ENCODE data around the gene TATDN2.
"Not testable (repeated sequence)": the region's sequence is repeated elsewhere in the genome, so short reads cannot be mapped to it uniquely, and the experiment has no call there.

The TATDN2 gene

GRCh38 chr3:10234526-10235230 lies 13.6 kb upstream of the TATDN2 start:
- no peak for DNase-seq (ENCODE audit: low read depth in 2 of 2)

DNA sequence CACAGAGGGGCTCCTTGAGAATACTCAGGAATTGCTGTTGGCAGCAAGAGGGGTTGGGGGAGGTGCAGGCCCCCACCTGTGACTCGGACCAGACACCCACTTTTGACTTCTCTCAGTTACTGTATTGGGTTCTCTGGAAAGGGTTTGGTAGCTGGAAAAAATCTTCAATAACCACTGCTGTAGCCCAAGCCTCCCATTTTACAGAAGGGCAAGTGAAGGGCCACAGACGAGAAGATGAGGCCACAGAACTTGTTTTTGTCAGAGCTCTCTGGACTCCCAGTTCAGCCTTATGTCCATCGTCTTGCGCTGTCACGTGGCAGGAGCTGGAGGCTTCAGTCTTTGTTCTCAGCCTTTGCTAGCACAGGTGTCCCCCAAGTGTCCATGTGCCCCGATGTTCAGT lies 12.7 kb upstream of the TATDN2 start:
- no peak for DNase-seq (ENCODE audit: low read depth in 2 of 2)

DNA sequence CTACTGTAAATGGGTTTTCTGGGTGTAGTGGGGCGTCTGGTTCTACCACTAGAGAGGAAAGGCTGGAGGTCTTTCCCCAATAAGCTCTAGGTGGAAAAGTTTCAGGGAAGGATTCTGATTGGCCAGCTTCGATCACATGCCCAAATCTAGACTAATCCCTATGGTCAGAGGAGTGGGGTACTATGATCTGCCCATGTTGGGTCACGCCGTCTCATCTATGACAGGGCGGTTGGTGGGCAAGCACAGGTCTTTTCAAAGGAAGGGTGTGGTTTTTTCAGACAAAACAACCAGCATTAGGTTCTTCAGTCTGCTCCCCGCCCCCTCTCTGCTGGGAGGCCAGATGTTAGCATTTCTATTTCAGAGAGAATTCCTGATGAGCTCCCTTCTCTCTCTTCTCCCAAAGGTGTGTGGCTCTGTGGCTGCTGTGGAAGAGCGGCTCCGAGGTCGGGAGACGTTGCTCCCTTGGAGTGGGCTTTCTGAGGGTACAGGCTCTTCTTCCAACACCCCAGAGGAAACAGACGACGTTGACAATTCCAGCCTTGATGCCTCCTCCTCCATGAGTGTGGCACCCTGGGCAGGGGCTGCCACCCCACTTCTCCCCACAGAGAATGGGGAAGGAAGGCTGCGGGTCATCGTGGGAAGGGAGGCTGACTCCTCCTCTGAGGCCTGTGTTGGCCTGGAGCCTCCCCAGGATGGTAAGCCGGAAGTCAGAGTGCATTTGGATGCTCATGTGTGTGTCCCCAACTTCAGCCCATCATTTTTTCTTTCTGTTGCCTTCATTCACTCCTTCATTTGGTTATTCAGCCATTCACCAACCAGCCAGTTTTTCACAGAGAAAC lies 9.7 kb upstream of the TATDN2 start:
- DNase-seq (ENCODE audit: low read depth in 2 of 2), result no peak

- DNase-seq (ENCODE audit: low read depth in 2 of 2), result no peak
Measured at GRCh38 chr3:10240799-10241198, 7.5 kb upstream of the TATDN2 start.

DNA sequence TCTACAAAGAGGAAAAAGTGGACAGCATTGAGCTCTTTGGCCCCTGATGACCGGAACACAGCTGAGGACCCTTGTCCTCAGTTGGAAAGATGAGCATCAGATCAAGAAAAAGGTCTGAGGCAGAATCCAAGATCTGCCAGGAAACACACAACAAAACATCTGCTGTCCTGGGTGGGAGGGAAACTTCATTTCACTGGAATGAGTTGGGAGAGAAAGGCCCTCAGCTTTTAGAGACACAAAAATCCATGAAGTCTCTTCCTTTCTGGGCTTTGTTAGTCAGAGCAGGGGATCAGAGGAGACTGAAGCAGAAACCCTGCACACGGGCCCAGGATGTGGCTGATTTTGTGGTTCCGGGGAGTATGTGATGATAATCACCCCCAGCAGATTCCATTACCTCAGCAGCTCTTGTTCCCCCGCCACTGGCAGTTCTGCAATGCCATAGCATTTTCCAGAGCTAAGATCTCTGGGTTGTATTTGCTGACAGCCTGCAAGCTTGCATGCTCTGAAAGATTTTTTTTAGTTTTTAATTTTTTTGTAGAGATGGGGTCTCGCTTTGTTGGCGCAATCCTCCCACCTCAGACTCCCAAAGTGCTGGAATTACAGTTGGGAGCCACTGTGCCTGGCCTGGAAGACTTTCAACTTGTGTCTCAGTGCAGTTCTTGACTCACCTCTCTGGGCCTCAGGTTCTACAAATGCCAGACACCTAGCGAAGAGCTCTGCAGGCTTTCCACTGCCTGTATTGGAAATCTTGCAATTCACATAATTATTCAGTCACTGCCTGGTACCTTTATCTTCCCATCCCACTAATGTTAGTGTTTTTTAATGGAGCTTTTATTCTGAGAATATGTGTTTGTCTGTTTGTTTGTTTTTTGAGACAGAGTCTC lies 5.8 kb upstream of the TATDN2 start:
- peak; percentile 70 to 78 for DNase-seq (ENCODE audit: low read depth in 2 of 2)

GRCh38 chr3:10244009-10244408 lies 4.2 kb upstream of the TATDN2 start:
- DNase-seq (ENCODE audit: low read depth in 2 of 2), result no peak

GRCh38 chr3:10245081-10245712 lies 3.1 kb upstream of the TATDN2 start:
- no peak for DNase-seq (ENCODE audit: low read depth in 2 of 2)

DNA sequence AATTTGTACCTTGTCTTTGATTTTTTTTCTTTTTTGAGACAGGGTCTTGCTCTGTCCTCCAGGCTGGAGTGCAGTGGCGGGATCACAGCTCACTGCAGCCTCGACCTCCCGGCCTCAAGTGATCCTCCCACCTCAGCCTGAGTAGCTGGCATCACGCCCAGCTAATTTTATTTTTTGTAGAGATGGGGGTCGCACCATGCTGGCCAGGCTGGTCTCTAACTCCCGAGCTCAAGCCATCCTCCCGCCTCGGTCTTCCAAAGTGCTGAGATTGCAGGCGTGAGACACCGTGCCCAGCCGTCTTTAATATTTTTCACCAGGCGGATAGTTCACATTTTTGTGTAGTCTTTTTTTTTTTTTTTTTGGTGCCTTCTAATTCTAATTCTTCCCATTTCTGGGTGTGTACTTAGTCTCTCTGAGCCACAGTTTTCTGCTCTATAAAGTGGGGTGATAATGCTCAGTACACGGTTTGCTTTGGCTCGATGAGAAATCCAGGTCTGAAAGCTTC lies 528 bp upstream of the TATDN2 start:
- no peak for DNase-seq (ENCODE audit: low read depth in 2 of 2)

GRCh38 chr3:10248984-10249748 lies 907 bp downstream of the TATDN2 start:
- DNase-seq (ENCODE audit: low read depth in 2 of 2), result peak; percentile 48 to 53

DNA sequence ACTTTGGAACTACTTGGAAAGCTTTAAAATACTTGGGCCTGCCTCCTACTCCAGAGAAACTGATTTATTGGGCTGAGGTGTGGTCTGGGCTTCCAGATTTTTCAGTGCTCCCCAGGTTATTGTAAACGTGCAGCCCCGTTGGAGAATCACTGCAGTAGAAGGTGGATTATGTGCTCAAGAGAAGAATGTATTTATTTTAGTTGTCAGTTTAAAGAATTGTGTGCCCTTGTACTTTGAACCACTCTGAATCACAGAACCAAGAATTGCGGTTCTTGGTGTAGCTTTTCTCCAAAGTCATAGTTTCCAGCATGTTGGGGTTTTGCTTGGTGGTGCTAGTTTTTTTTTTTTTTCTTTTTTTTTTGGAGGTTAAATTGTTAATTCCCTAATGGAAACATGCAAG lies 1.6 kb downstream of the TATDN2 start:
- no peak for DNase-seq (ENCODE audit: low read depth in 2 of 2)

DNA sequence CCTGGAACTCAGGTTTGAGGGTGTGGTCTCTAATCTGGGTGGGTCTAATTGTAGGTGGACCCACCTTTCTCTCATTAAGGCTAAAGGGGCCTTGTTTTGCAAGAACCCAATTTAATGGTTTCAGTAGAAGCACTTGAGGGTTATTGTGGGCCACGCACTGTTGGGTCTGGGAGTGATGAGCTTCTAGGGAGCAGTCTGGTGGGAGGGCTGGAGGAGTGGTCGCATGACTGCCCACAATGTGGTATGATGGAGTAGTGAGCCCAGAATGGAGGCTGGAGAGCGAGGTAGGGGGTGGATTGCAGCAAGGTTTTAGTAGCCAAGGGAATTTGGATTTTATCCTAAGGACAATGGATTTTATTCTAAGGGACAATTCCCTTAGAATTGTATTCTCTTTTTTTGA lies 2.7 kb downstream of the TATDN2 start:
- DNase-seq (ENCODE audit: low read depth in 2 of 2), result no peak

DNA sequence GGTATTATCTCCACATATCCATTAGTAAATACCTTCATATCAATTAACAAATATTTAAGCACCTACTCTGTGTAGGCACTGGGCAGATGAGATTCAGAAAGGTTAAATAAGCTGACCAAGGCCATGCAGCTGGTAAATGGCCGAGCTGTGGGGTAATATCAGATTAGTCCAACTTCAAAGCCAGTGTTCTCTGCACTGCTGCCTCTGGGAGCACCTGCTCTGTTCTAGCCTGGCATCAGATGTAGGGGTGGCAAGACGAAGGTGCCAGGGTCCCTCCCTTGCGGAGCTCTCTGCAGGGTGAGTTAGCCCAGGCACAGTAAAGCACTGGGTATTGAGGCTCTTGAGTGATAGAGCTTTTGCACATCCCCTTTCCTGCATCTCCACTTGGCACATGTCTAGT lies 5.5 kb downstream of the TATDN2 start:
- DNase-seq (ENCODE audit: low read depth in 2 of 2), result no peak

DNA sequence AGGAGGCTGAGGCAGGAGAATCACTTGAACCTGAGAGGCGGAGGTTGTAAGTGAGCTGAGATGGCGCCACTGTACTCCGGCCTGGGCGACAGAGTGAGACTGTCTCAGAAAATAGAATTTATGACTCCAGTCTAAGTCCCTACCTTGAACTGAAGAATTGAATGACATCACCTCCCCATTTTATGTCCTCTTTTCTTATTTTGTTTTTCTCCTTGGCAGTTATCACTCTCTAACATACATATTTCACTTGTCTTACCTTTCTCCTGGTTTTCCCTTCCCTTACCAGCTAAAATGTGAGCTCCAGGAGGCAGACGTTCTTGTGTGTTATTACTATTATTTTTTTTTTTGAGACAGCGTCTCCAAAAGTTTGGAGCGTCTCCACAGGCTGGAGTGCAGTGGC lies 7.6 kb downstream of the TATDN2 start:
- DNase-seq (ENCODE audit: low read depth in 2 of 2), result no peak

GRCh38 chr3:10259036-10259435 lies 10.8 kb downstream of the TATDN2 start:
- no peak for DNase-seq (ENCODE audit: low read depth in 2 of 2)

- DNase-seq (ENCODE audit: low read depth in 2 of 2), result no peak
Measured at GRCh38 chr3:10259798-10260197, 11.5 kb downstream of the TATDN2 start.

- no peak for DNase-seq (ENCODE audit: low read depth in 2 of 2)
Measured at GRCh38 chr3:10260211-10260701, 12.0 kb downstream of the TATDN2 start.

- no peak for DNase-seq (ENCODE audit: low read depth in 2 of 2)
Measured at GRCh38 chr3:10262027-10262426, 13.8 kb downstream of the TATDN2 start.

DNA sequence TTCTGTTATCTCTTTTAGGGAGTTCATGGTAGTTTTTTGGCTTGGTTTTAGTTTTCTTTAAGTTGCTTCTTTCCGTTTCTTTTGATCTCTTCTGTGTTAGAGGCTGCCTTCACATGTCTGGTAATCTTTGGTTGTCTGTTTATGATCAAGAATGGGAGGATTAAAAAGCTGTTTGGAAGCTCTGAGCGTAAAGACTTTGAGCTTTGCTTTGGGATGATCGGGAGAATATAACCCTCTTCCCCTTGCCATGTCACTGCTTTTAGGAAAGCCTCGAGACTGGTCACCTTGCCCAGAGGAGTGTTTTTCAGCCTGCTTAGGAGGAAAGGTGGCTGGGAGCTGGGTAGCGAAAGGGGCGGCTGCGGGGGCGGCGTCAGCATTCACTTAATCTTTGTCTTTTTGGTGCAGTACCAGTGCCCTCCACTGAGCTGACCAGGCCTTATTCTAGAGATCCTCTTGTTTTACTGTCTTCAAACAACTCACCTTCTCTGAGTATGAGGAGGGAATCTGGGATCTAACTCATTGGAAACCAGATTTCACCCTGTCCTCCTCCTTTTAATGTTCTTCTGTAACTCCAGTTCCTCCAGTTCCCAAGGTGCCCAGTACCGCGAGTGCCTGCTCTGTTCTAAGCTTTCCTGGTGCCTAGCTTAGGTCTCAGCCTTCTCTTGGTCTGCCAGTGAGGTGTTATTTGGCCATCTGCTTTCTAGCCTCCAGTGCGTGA lies 15.5 kb downstream of the TATDN2 start:
- DNase-seq (ENCODE audit: low read depth in 2 of 2), result peak; percentile 48 to 64

- DNase-seq (ENCODE audit: low read depth in 2 of 2), result no peak
Measured at GRCh38 chr3:10265833-10266232, 17.6 kb downstream of the TATDN2 start.

DNA sequence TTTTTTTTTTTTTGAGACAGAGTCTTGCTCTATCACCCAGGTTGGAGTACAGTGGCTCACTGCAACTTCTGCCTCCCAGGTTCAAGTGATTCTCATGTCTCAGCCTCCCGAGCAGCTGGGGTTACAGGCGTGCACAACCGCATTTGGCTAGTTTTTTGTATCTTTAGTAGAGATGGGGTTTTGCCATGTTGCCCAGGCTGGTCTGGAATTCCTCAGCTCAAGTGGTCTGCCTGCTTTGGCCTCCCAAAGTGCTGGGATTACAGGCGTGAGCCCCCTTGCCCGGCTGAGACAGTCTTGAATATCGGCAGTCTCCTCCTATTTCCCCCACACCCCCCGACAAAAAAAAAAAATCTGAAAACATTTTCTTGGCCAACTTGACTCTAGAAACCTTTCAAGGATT lies 18.7 kb downstream of the TATDN2 start:
- DNase-seq (ENCODE audit: low read depth in 2 of 2), result not testable (repeated sequence)
